GM10266 (cell line): Measurements from ENCODE around the gene OR2A25.
"Not testable (repeated sequence)": the region's sequence is repeated elsewhere in the genome, so short reads cannot be mapped to it uniquely, and the experiment has no call there.

Source experiments
- DNase-seq: peaks from one replicate; pipeline ENCODE4 v3.0.0; 2012; ENCODE audit errors: extremely low spot score
- TF ChIP-seq, protein P1 (sequence below): IDR thresholded peaks from 2 replicates; pipeline ENCODE4 v1.5.1; 2012; ENCODE audit warnings: mild to moderate bottlenecking, low read depth; ENCODE audit not compliant: control insufficient read depth, insufficient read depth; ENCODE audit errors: missing control alignments

OR2A25 gene

DNA sequence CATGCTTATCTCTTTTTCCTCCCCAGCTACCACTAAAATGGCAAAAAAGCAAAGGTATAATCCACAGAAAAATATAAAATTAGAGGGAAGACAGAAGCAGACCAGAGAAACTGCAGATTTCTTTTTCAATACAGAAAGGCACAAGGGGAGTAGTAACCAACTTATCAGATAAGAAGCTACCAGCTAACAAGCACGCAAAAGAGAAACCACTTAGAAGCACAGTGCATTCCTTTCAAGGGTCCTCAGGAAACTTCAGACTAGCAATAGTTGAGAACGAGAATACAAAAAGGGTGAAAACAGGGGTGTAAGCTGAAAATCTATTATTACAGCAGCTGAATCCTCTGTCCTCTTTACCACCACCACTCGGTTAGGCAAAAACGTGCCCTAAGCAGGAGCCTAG is 30.7 kb upstream of the OR2A25 start:
- TF ChIP-seq, protein P1, sequence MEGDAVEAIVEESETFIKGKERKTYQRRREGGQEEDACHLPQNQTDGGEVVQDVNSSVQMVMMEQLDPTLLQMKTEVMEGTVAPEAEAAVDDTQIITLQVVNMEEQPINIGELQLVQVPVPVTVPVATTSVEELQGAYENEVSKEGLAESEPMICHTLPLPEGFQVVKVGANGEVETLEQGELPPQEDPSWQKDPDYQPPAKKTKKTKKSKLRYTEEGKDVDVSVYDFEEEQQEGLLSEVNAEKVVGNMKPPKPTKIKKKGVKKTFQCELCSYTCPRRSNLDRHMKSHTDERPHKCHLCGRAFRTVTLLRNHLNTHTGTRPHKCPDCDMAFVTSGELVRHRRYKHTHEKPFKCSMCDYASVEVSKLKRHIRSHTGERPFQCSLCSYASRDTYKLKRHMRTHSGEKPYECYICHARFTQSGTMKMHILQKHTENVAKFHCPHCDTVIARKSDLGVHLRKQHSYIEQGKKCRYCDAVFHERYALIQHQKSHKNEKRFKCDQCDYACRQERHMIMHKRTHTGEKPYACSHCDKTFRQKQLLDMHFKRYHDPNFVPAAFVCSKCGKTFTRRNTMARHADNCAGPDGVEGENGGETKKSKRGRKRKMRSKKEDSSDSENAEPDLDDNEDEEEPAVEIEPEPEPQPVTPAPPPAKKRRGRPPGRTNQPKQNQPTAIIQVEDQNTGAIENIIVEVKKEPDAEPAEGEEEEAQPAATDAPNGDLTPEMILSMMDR = no peak
- no peak for DNase-seq

DNA sequence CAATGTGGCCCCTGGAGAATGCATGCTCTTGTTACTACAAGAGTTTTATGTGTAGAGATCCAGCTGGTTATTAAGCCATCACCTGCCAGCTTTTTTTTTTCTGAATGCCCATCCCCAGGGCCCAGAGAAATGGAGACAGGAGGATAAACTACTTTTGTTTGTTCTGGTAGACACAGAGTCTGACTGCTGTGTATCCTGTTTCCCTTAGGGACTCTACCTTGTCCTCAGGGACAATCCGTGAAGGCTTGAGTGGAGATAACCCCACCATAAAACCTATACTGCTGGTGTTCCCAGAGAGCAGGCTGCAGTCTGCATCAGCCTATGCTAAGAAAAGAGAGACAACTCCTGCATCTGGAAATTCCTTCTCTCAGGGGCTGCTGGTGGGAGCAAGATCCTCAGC is 21.0 kb upstream of the OR2A25 start, which contains the start of gene OR2A5:
TSS of gene OR2A5 (plus strand) at position 301 of the 400 bp plus-strand sequence. CDS start 1,454 bp downstream, outside the sequence.
- TF ChIP-seq, protein P1 = no peak
- no peak for DNase-seq

DNA sequence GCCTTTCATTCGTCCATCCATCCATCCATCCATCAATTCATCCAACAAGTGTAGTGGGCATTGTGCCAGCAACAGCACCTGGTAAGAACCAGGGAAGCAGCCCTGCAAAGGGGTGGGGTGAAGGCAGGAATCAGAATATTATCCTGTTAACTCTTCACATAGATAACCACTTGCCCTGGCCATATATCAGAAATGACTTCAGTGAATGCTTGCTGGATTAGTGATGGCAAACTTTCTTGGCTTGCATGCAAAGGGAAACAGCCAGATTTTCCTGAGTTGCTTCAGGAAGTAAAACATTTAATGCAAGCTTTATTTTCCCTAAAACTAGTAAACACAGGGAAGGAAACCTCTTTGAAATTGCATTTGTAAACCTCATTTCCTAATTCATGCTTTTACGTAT is 20.1 kb upstream of the OR2A25 start:
- TF ChIP-seq, protein P1 = no peak
- DNase-seq = no peak

DNA sequence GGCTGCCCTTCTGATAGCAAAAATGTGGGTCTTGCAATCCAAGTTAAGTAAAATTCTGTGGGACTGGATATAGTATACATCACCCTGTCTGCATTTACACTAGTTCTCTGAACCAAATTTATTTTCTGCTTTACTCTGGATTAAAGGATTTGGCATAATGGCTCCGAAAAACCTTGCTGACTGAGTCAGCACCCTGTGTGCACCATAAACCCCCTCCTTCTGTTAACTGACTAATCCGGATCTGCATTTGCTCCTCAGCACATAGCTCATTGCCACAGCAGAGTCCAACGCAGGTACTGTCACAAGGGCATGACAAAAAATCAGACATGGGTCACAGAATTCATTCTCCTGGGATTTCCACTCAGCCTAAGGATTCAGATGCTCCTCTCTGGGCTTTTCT is 19.5 kb upstream of the OR2A25 start:
- no peak for DNase-seq
- TF ChIP-seq, protein P1 = no peak

DNA sequence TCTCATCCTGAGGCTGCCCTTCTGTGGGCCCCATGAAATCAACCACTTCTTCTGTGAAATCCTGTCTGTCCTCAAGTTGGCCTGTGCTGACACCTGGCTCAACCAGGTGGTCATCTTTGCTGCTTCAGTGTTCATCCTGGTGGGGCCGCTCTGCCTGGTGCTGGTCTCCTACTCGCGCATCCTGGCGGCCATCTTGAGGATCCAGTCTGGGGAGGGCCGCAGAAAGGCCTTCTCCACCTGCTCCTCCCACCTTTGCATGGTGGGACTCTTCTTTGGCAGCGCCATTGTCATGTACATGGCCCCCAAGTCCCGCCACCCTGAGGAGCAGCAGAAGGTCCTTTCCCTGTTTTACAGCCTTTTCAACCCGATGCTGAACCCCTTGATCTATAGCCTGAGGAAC is 18.7 kb upstream of the OR2A25 start:
- not testable (repeated sequence) for DNase-seq

DNA sequence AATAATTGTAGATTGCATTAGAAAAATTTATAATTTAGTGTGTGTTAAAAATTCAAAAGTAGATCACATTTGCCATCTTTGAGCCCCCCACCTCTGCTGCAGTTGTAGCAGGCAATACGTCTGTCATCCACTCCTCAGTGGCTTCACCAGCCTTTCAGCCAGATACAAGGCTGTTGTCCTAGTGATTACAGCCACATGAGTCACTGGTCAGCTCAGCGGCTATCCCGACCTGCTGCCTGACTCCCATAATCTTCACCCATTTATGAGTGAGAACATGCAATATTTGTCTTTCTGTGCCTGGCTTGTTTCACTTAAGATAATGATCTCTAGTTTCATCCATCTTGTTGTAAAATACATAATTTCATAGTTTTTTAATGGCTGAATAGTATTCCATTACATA is 11.7 kb upstream of the OR2A25 start:
- TF ChIP-seq, protein P1 = no peak
- no peak for DNase-seq

DNA sequence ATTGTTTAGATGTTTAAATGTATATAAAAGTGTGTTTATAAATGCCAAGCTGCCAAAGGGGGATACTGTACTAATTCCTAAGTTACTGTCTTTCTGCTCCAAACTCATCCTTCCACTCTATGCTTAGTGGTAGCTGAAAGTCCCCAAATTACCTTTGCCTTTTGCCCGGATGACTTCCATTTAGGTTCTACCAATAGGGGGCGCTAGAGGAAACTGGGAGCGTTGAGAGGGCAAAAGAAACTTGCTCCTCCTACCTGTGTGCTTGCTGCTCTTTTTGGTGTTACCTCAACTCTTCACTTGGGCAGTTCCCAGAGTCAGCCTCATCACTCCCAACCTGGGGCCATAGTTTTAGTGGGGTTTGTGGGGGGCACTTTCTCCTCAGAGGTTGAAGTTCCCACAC is 5.9 kb upstream of the OR2A25 start:
- TF ChIP-seq, protein P1 = peak; percentile 42
- no peak for DNase-seq

DNA sequence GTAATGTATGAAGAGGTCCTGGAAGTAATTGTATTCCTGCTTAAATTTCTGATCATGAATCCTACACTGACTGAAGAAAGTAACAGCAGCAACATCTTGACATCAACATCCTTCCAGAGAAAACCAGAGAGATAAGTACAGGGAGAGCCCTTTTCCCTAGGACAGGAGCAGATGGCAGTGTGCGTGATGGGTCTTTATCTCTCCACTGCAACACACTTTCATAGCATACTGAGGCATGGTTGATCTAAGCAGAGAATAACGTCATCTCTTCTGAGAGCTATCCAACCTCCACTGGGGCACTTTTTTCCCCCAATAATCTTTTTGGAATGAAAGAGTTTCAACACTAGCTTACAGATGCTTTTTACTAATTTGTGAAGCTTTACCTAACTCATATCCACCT is 342 bp downstream of the OR2A25 start:
- TF ChIP-seq, protein P1 = no peak

More for the DNA sequence above, 342 bp downstream of the OR2A25 start:
- no peak for DNase-seq
